Mesenchymal stem cell (in vitro differentiated cells and primary cell): ENCODE results near the gene RCAN1.
"Not testable (repeated sequence)": the region's sequence is repeated elsewhere in the genome, so short reads cannot be mapped to it uniquely, and the experiment has no call there.

Experiments
- DNase-seq: peaks from one replicate; pipeline ENCODE4 v3.0.0-alpha.2; 2013
- H2AFZ ChIP-seq: one replicate; pipeline ENCODE4 v1.6.1; 2013; ENCODE audit warnings: low read depth, mild to moderate bottlenecking, control low read depth, inconsistent platforms, low read length, moderate library complexity
- H2AK5ac ChIP-seq: 2 replicates; pipeline ENCODE4 v1.6.1; 2013; ENCODE audit warnings: low read length, moderate library complexity, mild to moderate bottlenecking, inconsistent platforms; ENCODE audit not compliant: severe bottlenecking
- H2BK120ac ChIP-seq: one replicate; pipeline ENCODE4 v1.6.1; 2013; ENCODE audit warnings: low read depth, mild to moderate bottlenecking, inconsistent platforms, low read length, moderate library complexity
- H2BK12ac ChIP-seq, 2 experiments: one replicate each; pipeline ENCODE4 v1.6.1; 2013; ENCODE audit warnings: inconsistent platforms in 2 of 2, low read length in 2 of 2, mild to moderate bottlenecking in 2 of 2, moderate library complexity in 2 of 2, control low read depth in 1 of 2
- H2BK15ac ChIP-seq: one replicate; pipeline ENCODE4 v1.6.1; 2013; ENCODE audit warnings: mild to moderate bottlenecking, low read depth, inconsistent platforms; ENCODE audit not compliant: poor library complexity, severe bottlenecking
- H2BK5ac ChIP-seq: 2 replicates; pipeline ENCODE4 v1.6.1; 2013; ENCODE audit warnings: low read depth, mild to moderate bottlenecking, low read length, control low read depth, inconsistent platforms; ENCODE audit not compliant: poor library complexity, severe bottlenecking
- H3K14ac ChIP-seq, 2 experiments: one replicate each; pipeline ENCODE4 v1.6.1; 2013; ENCODE audit warnings: inconsistent platforms in 2 of 2, low read length in 2 of 2, control low read depth in 1 of 2, mild to moderate bottlenecking in 1 of 2, moderate library complexity in 1 of 2
- H3K18ac ChIP-seq, 2 experiments: one replicate each; pipeline ENCODE4 v1.6.1; 2013; ENCODE audit warnings: inconsistent platforms in 2 of 2, low read length in 2 of 2, control low read depth in 1 of 2, low read depth in 1 of 2, mild to moderate bottlenecking in 1 of 2
- H3K23ac ChIP-seq, 2 experiments: one replicate each; pipeline ENCODE4 v1.6.1; 2013; ENCODE audit warnings: inconsistent platforms in 2 of 2, low read length in 2 of 2, mild to moderate bottlenecking in 2 of 2, moderate library complexity in 2 of 2, control low read depth in 1 of 2
- H3K27ac ChIP-seq: 2 replicates; pipeline ENCODE4 v1.5.1; 2013; ENCODE audit warnings: mild to moderate bottlenecking, moderate library complexity, low read length, control low read depth, inconsistent platforms; ENCODE audit not compliant: poor library complexity, severe bottlenecking
- H3K27me3 ChIP-seq, 2 experiments: 2 replicates each; pipeline versions ENCODE4 v1.6.1 to v1.7.0; 2013; ENCODE audit warnings: low read length in 2 of 2, mild to moderate bottlenecking in 2 of 2, moderate library complexity in 2 of 2, control low read depth in 1 of 2, inconsistent platforms in 1 of 2; ENCODE audit not compliant: control insufficient read depth in 1 of 2, insufficient read depth in 1 of 2
- H3K36me3 ChIP-seq, 2 experiments: 2 replicates each; pipeline versions ENCODE4 v1.6.1 to v1.7.0; 2013; ENCODE audit warnings: low read length in 2 of 2, control low read depth in 1 of 2, inconsistent platforms in 1 of 2, low read depth in 1 of 2, mild to moderate bottlenecking in 1 of 2; ENCODE audit not compliant: insufficient read depth in 2 of 2, control insufficient read depth in 1 of 2
- H3K4ac ChIP-seq, 2 experiments: one replicate each; pipeline ENCODE4 v1.6.1; 2013; ENCODE audit warnings: inconsistent platforms in 2 of 2, low read length in 2 of 2, mild to moderate bottlenecking in 2 of 2, moderate library complexity in 2 of 2, control low read depth in 1 of 2, low read depth in 1 of 2
- H3K4me1 ChIP-seq: 2 replicates; pipeline ENCODE4 v1.6.1; 2013; ENCODE audit warnings: low read depth, low read length, control low read depth; ENCODE audit not compliant: control insufficient read depth, insufficient read depth
- H3K4me2 ChIP-seq: 2 replicates; pipeline ENCODE4 v1.6.1; 2013; ENCODE audit warnings: low read length, mild to moderate bottlenecking, inconsistent platforms; ENCODE audit not compliant: poor library complexity, severe bottlenecking
- H3K4me3 ChIP-seq, 2 experiments: 2 replicates each; pipeline versions ENCODE4 v1.5.1 to v1.7.0; 2013; ENCODE audit warnings: low read length in 2 of 2, mild to moderate bottlenecking in 2 of 2, control low read depth in 1 of 2, low read depth in 1 of 2; ENCODE audit not compliant: insufficient read depth in 1 of 2
- H3K79me1 ChIP-seq: replicated peaks from 2 replicates; pipeline ENCODE4 v1.6.1; 2013; ENCODE audit warnings: mild to moderate bottlenecking, control low read depth, low read length, inconsistent platforms; ENCODE audit not compliant: poor library complexity, severe bottlenecking
- H3K9ac ChIP-seq: 2 replicates; pipeline ENCODE4 v1.7.0; 2013; ENCODE audit warnings: mild to moderate bottlenecking, low read length, moderate library complexity
- H3K9me3 ChIP-seq: 2 replicates; pipeline ENCODE4 v1.7.0; 2013; ENCODE audit warnings: mild to moderate bottlenecking, low read length; ENCODE audit not compliant: control insufficient read depth
- H4K8ac ChIP-seq: one replicate; pipeline ENCODE4 v1.6.1; 2013; ENCODE audit warnings: inconsistent platforms, mild to moderate bottlenecking, low read length, moderate library complexity
- H4K91ac ChIP-seq: one replicate; pipeline ENCODE4 v1.6.1; 2013; ENCODE audit warnings: mild to moderate bottlenecking, low read length, inconsistent platforms
- WGBS: methylation state at CpG from one replicate; pipeline ENCODE4 v1.1.7; 2013; ENCODE audit warnings: mixed read lengths; 5-methylcytosine and 5-hydroxymethylcytosine counted together

The RCAN1 gene

DNA sequence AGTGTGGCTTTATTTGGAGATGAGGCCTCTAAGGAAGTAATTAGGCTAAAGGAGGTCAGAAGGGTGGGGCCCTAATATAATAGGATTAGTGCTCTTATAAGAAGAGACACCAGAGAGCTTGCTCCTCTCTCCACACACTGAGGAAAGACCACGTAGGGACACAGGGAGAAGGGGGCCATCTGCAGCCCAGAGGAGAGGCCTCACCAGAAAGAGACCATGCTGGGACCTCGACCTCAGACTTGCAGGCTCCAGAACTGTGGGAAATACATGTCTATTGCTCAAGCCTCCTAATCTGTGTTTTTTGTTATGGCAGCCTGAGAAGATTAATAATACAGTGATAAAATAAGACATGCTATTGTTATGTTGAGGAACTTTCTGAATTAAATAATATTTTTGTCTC lies 8.3 kb downstream of the RCAN1 start:
- Histone ChIP-seq H3K36me3 (no peaks in the 10 kb centered on the region), H3K4ac (no peak overlapping the region), H2BK12ac (no peak overlapping the region), H4K91ac (no peak overlapping the region), H3K9me3 (no peaks in the 10 kb centered on the region), H3K27ac (no peak overlapping the region), H3K4me2 (no peak overlapping the region), H2AK5ac (no peak overlapping the region), H3K4me1 (no peaks in the 10 kb centered on the region), H3K9ac (no peak overlapping the region), H3K79me1 (peaks cover 17% of the 10 kb centered on the region), H3K4me3 (no peak overlapping the region), H3K14ac (no peak overlapping the region), H2BK15ac (no peak overlapping the region), H3K27me3 (no peaks in the 10 kb centered on the region), H3K23ac (no peak overlapping the region), H3K18ac (no peak overlapping the region), H2AFZ (no peak overlapping the region), H2BK5ac (no peak overlapping the region), H2BK120ac (no peak overlapping the region), H4K8ac (no peak overlapping the region)
- 45% methylated on average over 2 of the region's 2 CpGs for WGBS
- no peak for DNase-seq

- H3K14ac ChIP-seq: no peak overlapping the region
- no peak overlapping the region for H2BK12ac ChIP-seq
- no peak overlapping the region for H3K4ac ChIP-seq
- no peak overlapping the region for H4K8ac ChIP-seq
- no peak overlapping the region for H2BK120ac ChIP-seq
- H3K23ac ChIP-seq: no peak overlapping the region
- no peak overlapping the region for H3K27ac ChIP-seq
- no peak overlapping the region for H2BK5ac ChIP-seq
- H3K4me2 ChIP-seq: no peak overlapping the region
- no peaks in the 10 kb centered on the region for H3K36me3 ChIP-seq
- H3K79me1 ChIP-seq: peaks cover 17% of the 10 kb centered on the region
- no peaks in the 10 kb centered on the region for H3K9me3 ChIP-seq
- H3K4me1 ChIP-seq: no peaks in the 10 kb centered on the region
- 86% methylated on average over 5 of the region's 7 CpGs for WGBS
- no peaks in the 10 kb centered on the region for H3K27me3 ChIP-seq
- no peak for DNase-seq
- H2AK5ac ChIP-seq: no peak overlapping the region
- H3K9ac ChIP-seq: no peak overlapping the region
- H4K91ac ChIP-seq: no peak overlapping the region
- no peak overlapping the region for H3K4me3 ChIP-seq
- no peak overlapping the region for H3K18ac ChIP-seq
- no peak overlapping the region for H2BK15ac ChIP-seq
- no peak overlapping the region for H2AFZ ChIP-seq
Measured at GRCh38 chr21:34606051-34606450, 8.9 kb downstream of the RCAN1 start.

- H3K4me3 ChIP-seq, H3K9me3 ChIP-seq, H4K8ac ChIP-seq, H3K18ac ChIP-seq, H3K9ac ChIP-seq, H3K14ac ChIP-seq, H2AFZ ChIP-seq, H2BK15ac ChIP-seq, H3K4me1 ChIP-seq, H3K27me3 ChIP-seq, H2BK120ac ChIP-seq, H3K27ac ChIP-seq, H4K91ac ChIP-seq, H3K36me3 ChIP-seq, H2AK5ac ChIP-seq, H3K4me2 ChIP-seq, H2BK12ac ChIP-seq, H3K4ac ChIP-seq, DNase-seq, H2BK5ac ChIP-seq: not testable (repeated sequence)
- 98% methylated on average over 3 of the region's 5 CpGs for WGBS
- Histone ChIP-seq H3K23ac (peak overlapping the region in 1 of 2 experiments; percentile 37), H3K79me1 (peaks cover 14% of the 10 kb centered on the region)
Measured at GRCh38 chr21:34604956-34605355, 10.0 kb downstream of the RCAN1 start.

DNA sequence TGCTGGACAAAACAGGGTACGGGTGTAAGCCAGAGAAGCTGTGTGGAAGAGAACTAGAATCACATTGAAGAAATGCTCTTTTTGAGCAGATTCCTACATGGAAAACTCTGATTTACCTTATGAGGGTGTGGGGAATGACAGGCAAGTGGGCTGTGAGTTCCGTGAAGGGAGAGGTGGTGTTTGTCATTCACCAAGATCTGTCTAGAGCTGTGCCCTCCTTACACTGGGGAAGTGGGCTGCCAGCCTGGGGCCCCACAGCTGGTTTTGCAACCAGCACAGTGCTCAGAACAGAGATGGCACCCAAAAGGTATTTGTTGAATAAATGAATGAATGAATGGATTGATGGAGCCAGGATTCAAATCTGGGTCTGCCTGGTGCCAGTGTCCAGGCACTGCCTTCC lies 10.4 kb downstream of the RCAN1 start:
- H2BK15ac ChIP-seq: no peak overlapping the region
- H3K4ac ChIP-seq: no peak overlapping the region
- no peaks in the 10 kb centered on the region for H3K27me3 ChIP-seq
- no peak overlapping the region for H2BK5ac ChIP-seq
- no peaks in the 10 kb centered on the region for H3K9me3 ChIP-seq
- no peak overlapping the region for H2AFZ ChIP-seq
- 96% methylated on average over 2 of the region's 2 CpGs for WGBS
- peak overlapping the region in 1 of 2 experiments; percentile 37 for H3K23ac ChIP-seq
- H3K4me3 ChIP-seq: no peak overlapping the region
- H4K8ac ChIP-seq: no peak overlapping the region
- H2BK120ac ChIP-seq: no peak overlapping the region
- H3K79me1 ChIP-seq: peaks cover 17% of the 10 kb centered on the region
- H3K4me1 ChIP-seq: no peaks in the 10 kb centered on the region
- no peak overlapping the region for H3K4me2 ChIP-seq
- no peak overlapping the region for H3K18ac ChIP-seq
- H3K9ac ChIP-seq: no peak overlapping the region
- no peak overlapping the region for H2BK12ac ChIP-seq
- no peak overlapping the region for H3K27ac ChIP-seq
- no peak overlapping the region for H3K14ac ChIP-seq
- DNase-seq: no peak
- no peaks in the 10 kb centered on the region for H3K36me3 ChIP-seq
- no peak overlapping the region for H2AK5ac ChIP-seq
- no peak overlapping the region for H4K91ac ChIP-seq
